Activated CD4-positive, alpha-beta T cell treated with anti-CD3 and anti-CD28 coated beads, Interleukin-2, Interleukin-4, amounts not matched to agents 100 ng/mL and 50 ng/mL, durations not matched to agents 16 hours and 8 hours (primary cell): ENCODE results near the gene SNPH.

Experiments
- DNase-seq: peaks from one replicate; pipeline ENCODE4 v3.0.0-alpha.2; 2020; ENCODE audit warnings: low spot score

SNPH gene

DNA sequence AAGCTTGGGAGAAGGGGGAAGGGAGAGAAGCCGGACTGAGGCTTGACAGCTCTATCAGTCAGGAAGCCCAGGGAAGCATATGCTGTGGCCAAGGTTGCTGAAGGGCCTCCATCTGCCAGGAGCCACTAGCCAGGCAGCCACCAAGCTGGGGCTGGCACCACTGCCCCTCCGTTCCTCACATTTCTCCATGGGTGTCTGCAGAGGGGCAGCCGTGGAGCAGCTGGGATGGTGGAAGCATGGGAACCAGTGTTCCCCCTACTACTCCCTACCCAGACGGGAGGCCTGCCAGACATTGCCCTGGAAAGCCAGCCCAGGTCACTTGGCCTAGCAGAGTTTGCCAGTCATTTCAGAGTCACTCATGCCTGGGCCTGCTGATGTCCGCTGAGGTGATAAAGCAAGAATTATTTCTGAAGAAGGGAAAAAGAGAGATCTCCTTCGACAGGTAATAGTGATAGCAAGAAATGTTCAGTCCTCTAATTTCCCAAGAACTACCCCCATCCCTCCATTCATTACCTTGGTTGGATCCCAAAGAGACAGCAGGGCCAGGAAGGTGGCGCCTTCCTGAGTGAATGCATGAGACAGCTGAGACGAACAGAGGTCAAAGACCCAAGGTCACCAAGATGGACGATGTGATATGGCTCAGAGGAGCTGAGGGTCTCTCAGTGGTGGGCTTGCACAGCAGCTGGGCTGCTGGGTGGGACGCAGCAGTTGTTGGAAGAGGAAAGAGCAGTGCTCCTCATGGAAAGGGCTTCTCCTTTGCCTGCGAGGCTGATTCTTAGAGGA, 21.9 kb downstream of the SNPH start:
- DNase-seq: no peak

DNA sequence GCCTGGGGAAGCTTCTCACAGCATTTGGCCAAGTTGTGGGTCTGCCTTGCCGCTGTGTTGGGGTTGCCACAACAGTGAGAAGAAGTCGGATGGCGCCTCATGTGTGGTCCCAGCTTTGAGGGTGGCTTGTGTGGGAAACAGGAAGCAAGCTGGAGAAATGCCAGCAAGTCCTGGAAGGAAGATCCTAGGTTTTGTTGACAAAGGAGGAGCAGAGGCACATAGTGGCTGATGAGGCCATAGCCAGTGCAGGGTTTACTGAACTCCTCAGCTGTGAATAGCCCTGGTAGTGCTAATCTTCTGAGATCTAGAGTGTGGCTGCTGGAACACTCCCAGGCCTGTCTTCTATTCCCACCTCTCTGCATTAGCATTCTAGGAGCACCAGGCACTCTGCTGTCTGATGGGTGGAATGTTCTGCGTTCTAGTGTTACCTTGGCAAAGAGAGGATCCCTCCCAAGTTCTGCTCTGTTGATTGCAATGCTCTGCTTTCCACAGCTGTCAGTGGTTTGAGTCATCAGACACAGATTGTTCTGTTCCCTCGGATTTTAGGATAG, 25.2 kb downstream of the SNPH start:
- no peak for DNase-seq

- DNase-seq: no peak
Measured at GRCh38 chr20:1292620-1293019, 26.5 kb downstream of the SNPH start.

DNA sequence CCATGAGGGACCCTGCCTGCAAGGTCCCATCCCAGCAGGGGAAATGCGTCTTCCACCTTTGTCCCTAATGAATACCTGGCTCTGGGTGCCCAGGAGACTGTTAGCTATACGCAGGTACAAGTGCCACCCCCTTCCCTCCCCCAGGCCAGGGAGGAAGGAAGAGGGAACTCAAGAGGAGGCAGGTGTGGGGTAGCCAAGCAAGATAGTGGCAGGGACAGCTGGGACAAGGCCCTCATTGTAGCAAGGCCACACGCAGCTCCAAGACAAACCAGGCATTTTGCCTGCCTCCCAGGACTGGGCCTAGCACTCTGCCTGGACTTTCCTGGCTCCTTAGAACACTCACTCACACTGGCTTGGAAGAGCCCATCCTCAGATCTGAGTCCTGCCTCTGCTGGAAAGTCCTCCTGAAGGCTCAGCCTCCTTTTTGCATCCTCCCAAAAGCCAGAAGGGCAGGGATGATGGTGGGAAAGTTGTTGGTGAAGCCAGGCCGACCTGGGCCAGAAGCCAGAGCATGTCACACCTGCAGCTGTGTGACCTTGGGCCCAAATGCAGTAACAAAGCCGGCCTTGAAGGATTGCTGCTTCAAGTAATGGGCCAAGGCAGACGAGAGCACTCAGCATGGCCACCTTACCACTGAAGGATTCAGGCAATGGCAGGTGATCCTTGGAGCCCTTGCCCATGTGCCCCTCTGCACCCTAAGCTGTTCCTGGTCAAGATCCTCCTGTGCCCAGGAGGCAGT, 27.7 kb downstream of the SNPH start:
- no peak for DNase-seq

- no peak for DNase-seq
Measured at GRCh38 chr20:1294497-1294896, 28.4 kb downstream of the SNPH start.

DNA sequence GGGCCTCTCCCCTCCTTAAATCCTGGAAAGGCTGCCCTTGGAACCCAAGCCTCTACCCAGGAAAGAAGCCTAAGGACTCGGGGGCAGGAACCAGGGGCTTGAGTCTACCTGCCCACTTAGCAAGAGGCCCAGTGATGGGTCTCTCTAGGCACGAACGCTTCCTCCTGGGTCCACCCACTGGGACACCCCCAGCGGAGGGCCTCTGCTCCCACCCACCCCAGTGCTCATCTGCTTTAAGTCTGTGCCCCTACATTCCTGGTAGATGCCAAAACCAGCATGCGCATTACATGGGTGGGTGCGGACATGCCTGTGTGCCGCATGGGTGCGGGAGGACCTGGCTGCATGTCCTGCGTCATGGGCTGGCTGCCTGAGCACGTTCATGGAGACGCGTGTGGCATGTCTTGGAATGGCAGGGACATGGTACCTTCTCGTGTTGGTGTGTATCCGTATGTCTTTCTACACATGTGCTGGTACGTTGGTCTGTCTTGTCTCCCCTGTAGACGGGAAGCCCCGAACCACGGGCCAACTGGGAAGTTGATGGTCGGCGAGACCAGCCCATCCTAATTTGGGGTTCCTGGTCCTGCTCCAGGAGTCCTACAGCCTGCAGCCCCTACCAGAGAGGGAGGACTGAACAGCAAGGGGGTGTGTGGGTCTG, 29.3 kb downstream of the SNPH start:
- no peak for DNase-seq

- no peak for DNase-seq
Measured at GRCh38 chr20:1296117-1296610, 30.1 kb downstream of the SNPH start.

GRCh38 chr20:1296922-1297321, 30.8 kb downstream of the SNPH start:
- DNase-seq: no peak

DNA sequence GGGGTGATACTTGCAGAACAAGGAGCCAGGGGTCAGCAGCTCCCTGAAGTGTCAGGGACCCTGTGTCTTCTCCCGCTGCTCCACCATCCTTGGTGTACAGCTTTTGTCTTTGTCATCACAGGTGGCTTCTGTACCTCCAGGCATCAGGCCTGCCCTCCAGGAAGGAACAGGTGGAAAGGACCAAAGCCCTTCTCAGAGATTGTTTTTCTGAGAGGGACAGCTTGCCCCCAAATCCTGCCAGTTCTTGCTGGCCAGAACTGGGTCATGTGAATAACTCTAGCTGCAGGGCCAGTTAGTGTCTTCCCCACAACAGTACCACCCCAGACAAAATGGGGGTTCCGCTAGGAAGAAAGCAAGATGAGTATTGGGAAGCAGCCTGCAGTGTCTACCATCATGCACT, 31.4 kb downstream of the SNPH start:
- no peak for DNase-seq

DNA sequence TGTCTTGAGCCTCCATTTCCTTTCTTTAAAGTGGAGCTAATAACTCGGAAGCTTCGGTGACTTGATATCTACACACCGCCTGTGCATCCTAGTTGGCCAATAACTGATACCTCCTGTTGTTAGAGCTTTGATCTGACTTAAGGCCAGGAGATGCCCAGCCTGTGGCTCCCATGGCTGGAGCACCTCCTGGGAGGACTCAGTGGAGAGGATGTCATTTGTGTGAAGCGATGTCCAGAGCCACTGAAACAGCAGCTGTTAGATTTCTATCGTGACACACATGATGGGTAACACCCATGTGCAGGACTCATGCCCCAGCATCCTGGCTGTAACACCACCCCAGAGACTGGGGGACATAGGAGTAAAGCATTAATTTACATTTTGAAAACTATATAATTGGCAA, 32.1 kb downstream of the SNPH start:
- DNase-seq: no peak

DNA sequence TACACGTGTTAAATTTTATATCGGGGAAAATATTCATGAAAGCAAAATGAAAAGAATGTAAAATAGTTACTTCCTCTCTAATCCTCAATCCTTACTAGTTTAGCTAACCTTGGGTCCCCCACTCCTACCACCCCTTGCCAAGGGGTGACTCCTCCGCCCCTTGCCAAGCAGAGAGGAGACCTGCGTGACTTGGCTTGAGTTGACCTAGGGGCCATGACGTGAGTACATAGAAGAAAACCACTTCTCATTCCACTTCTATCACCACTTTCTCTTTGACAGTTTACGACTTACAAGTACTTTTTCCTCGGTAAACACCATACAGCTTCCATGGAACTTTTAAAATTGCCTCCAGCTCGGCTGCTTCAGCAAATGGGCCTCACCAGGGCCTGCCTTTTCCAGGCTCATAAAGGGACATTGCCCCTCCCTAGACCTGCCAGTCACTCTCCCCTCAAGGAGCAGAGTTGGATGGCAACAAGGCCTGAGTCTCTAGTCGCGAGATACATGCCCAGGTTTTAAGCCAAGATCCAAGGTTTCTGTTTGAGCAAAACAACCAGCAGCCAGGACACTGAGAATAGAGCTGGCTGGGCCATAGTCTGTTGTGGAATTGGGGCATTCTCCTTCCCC, 32.9 kb downstream of the SNPH start:
- DNase-seq: no peak

DNA sequence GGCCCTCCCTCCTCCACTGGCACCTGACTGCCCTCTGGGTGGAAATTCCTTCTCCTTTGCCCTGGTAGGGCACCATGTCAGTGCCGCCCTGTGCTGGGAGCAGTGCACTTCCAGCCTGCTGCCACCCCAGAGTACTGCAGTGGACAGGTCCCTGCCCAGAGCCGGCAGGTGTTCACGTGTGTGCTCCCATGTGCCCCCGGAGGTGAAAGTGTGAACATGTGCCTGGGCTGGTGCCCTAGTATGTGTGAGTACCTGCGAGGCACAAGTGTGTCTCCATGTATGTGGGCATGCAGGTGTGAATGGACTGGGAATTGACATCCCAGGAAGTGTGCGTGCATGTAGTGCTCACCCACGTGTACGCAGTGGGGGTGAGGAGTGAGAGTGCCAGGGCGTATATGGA, 33.4 kb downstream of the SNPH start:
- peak; percentile 23 for DNase-seq

- DNase-seq: no peak
Measured at GRCh38 chr20:1300083-1300840, 34.2 kb downstream of the SNPH start.

GRCh38 chr20:1301031-1301529, 35.0 kb downstream of the SNPH start:
- DNase-seq: peak; percentile 73

DNA sequence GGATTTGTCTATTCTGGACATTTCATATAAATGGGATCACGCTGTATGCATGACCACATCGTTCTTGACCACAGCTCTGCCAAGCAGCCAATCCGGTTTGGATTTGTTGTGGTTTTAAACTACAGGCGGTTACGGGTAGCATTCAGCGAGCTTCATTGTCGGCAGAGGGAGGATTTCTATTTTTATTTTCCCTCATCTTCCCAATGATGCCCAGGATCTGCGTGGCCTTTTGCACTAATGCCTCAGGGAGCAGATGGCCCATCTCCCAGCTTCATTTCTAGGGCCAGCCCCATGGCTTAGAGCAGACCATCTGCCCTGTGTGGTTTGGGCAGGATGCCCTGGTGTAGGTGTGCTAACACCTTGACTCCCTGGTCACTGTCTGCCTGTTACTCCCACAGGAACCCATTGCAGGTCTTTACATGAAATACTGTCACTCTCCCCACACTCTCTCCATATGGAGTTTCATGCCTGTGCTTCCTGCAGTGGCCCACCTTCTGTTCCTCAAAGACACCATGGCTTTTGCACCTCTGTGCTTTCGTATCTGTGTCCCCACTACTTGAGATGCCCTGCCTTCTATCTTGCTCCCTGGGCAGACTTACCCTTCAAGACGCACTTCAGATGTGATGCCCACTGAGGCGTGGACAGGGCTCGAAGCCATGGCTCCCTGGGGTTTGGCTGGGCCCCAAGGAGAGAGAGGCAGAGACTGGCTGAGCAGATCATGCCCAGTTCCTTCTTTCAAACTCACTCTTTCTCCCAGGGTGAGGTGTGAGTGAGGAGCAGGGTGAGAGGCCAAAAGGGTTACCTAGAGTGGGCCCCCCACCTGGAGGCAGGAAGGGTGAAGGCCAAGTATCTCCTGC, 36.8 kb downstream of the SNPH start:
- DNase-seq: peak; percentile 22

GRCh38 chr20:1304710-1305515, 38.8 kb downstream of the SNPH start:
- DNase-seq: no peak

DNA sequence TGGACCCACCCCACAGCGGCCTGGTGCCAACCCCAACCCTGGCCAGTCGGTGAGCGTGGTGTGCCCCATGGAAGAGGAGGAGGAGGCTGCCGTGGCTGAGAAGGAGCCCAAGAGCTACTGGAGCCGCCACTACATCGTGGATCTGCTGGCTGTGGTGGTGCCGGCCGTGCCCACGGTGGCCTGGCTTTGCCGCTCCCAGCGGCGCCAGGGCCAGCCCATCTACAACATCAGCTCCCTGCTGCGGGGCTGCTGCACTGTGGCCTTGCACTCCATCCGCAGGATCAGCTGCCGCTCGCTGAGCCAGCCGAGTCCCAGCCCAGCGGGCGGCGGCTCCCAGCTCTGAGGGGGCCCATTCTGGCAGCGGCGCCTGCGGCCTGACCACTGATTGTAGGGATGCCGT, 39.6 kb downstream of the SNPH start:
- no peak for DNase-seq

GRCh38 chr20:1306316-1307135, 40.4 kb downstream of the SNPH start:
- DNase-seq: no peak
